H1 (cell line): ENCODE data around the gene PLXNA4. TPM values are rescaled to one million over a fixed set of nuclear protein-coding genes. Genes with fewer than 3 reads are reported as not detected.

ENCODE experiments used
- CTCF ChIA-PET: fragments of 300-600 bp; sonication (Branson Sonifier 250); formaldehyde crosslinking; loops from one replicate; lab custom pipeline; 2021; ENCODE audit not compliant: partially characterized antibody; lab: Charles Lee
- POLR2A ChIA-PET: fragments of 300-600 bp; sonication (Branson Sonifier 250); formaldehyde crosslinking; loops from one replicate; lab custom pipeline; 2021; ENCODE audit warnings: inconsistent platforms; ENCODE audit not compliant: partially characterized antibody; lab: Charles Lee
- DNase-seq, 2 experiments: peaks; one replicate each; pipeline versions ENCODE4 v3.0.0 to v3.0.0-alpha.2; 2010 to 2022; ENCODE audit warnings: low spot score in 2 of 2, low read depth in 1 of 2, mixed read lengths in 1 of 2
- FAIRE-seq: peaks from 2 replicates; lab custom pipeline; 2011; peaks lifted over from hg19 to GRCh38; lab: Jason Lieb, UNC
- H2AFZ ChIP-seq: 2 replicates; pipeline ENCODE4 v1.8.1; 2012; ENCODE audit warnings: low read length, inconsistent platforms
- H2AK5ac ChIP-seq: 2 replicates; pipeline ENCODE4 v1.6.1; 2013; ENCODE audit warnings: low read depth, low read length
- H2BK120ac ChIP-seq: replicated peaks from 2 replicates; pipeline ENCODE3; 2013; ENCODE audit warnings: low read depth, low read length, inconsistent platforms
- H2BK12ac ChIP-seq: 2 replicates; pipeline ENCODE4 v1.6.1; 2013; ENCODE audit warnings: low read depth, low read length
- H2BK15ac ChIP-seq: 2 replicates; pipeline ENCODE4 v1.6.1; 2013; ENCODE audit warnings: low read length
- H2BK20ac ChIP-seq: 2 replicates; pipeline ENCODE4 v1.6.1; 2013; ENCODE audit warnings: low read length
- H2BK5ac ChIP-seq: 2 replicates; pipeline ENCODE4 v1.6.1; 2013; ENCODE audit warnings: low read depth, low read length
- H3K14ac ChIP-seq: 2 replicates; pipeline ENCODE4 v1.6.1; 2013; ENCODE audit warnings: inconsistent platforms; ENCODE audit not compliant: insufficient read length
- H3K18ac ChIP-seq: 2 replicates; pipeline ENCODE4 v1.6.1; 2013; ENCODE audit warnings: low read length; ENCODE audit errors: extremely low read depth
- H3K23ac ChIP-seq: 2 replicates; pipeline ENCODE4 v1.6.1; 2013; ENCODE audit warnings: inconsistent platforms; ENCODE audit not compliant: insufficient read length
- H3K23me2 ChIP-seq: 2 replicates; pipeline ENCODE4 v1.6.1; 2013; ENCODE audit warnings: low read depth, low read length
- H3K27ac ChIP-seq: 2 replicates; pipeline ENCODE4 v1.6.1; 2011; ENCODE audit warnings: low read depth, low read length, inconsistent platforms
- H3K27me3 ChIP-seq, 4 experiments: replicated peaks in 1 of 4; 1 replicate in 1 of 4; 2 replicates in 3 of 4; pipeline versions ENCODE4 v1.6.1 to v1.8.1; 2011 to 2013; ENCODE audit warnings: low read length in 3 of 4, mild to moderate bottlenecking in 3 of 4, inconsistent platforms in 2 of 4, mixed read lengths in 2 of 4, moderate library complexity in 1 of 4; ENCODE audit not compliant: control insufficient read depth in 3 of 4, insufficient read depth in 3 of 4; ENCODE audit errors: extremely low read depth in 1 of 4
- H3K36me3 ChIP-seq, 4 experiments: 2 replicates each; pipeline versions ENCODE4 v1.6.1 to v1.8.1; 2011 to 2013; ENCODE audit warnings: mild to moderate bottlenecking in 4 of 4, low read length in 3 of 4, moderate library complexity in 2 of 4, control low read depth in 1 of 4, inconsistent platforms in 1 of 4; ENCODE audit not compliant: insufficient read depth in 4 of 4, control insufficient read depth in 2 of 4
- H3K4ac ChIP-seq: replicated peaks from 2 replicates; pipeline ENCODE3; 2013; ENCODE audit warnings: low read length, low read depth, mixed read lengths, inconsistent platforms; ENCODE audit not compliant: insufficient read length
- H3K4me1 ChIP-seq, 4 experiments: replicated peaks in 1 of 4; 1 replicate in 1 of 4; 2 replicates in 3 of 4; pipeline versions ENCODE4 v1.6.1 to v1.8.1; 2011 to 2013; ENCODE audit warnings: low read length in 3 of 4, inconsistent platforms in 2 of 4, mixed read lengths in 1 of 4; ENCODE audit not compliant: insufficient read depth in 4 of 4, control insufficient read depth in 3 of 4
- H3K4me2 ChIP-seq, 2 experiments: 2 replicates each; pipeline versions ENCODE4 v1.6.1 to v1.8.1; 2011 to 2013; ENCODE audit warnings: low read depth in 2 of 2, low read length in 2 of 2, control low read depth in 1 of 2, inconsistent platforms in 1 of 2, mild to moderate bottlenecking in 1 of 2; ENCODE audit not compliant: insufficient read depth in 1 of 2
- H3K4me3 ChIP-seq, 4 experiments: fragments of 200-600, 300-600 bp in 1 of 4; sonication (generic), shearing (Covaris generic), sonication (Bioruptor Twin) in 1 of 4; 2 replicates each; pipeline versions ENCODE4 v1.5.1 to v1.8.1; 2011 to 2016; ENCODE audit warnings: low read length in 4 of 4, low read depth in 3 of 4, control low read depth in 2 of 4, inconsistent platforms in 2 of 4, mild to moderate bottlenecking in 2 of 4, mixed read lengths in 1 of 4, moderate library complexity in 1 of 4; ENCODE audit not compliant: insufficient read depth in 2 of 4; ENCODE audit errors: extremely low read depth in 1 of 4
- H3K56ac ChIP-seq: replicated peaks from 2 replicates; pipeline ENCODE3; 2013; ENCODE audit warnings: low read depth, mild to moderate bottlenecking, mixed read lengths, low read length, inconsistent platforms; ENCODE audit not compliant: insufficient read length
- H3K79me1 ChIP-seq: 2 replicates; pipeline ENCODE4 v1.6.1; 2013; ENCODE audit warnings: low read depth, low read length, control low read depth
- H3K79me2 ChIP-seq, 2 experiments: 2 replicates each; pipeline versions ENCODE4 v1.6.1 to v1.8.1; 2012 to 2013; ENCODE audit warnings: low read length in 2 of 2, mild to moderate bottlenecking in 2 of 2, inconsistent platforms in 1 of 2; ENCODE audit not compliant: insufficient read depth in 2 of 2, control insufficient read depth in 1 of 2
- H3K9ac ChIP-seq, 4 experiments: replicated peaks in 1 of 4; 1 replicate in 1 of 4; 2 replicates in 3 of 4; pipeline versions ENCODE4 v1.6.1 to v1.8.1; 2011 to 2013; ENCODE audit warnings: low read depth in 3 of 4, low read length in 3 of 4, control low read depth in 2 of 4, mild to moderate bottlenecking in 2 of 4, moderate library complexity in 2 of 4, inconsistent platforms in 1 of 4; ENCODE audit errors: extremely low read depth in 1 of 4
- H3K9me3 ChIP-seq, 2 experiments: 2 replicates each; pipeline versions ENCODE4 v1.6.1 to v1.8.1; 2012 to 2013; ENCODE audit warnings: mild to moderate bottlenecking in 2 of 2, moderate library complexity in 2 of 2, control low read depth in 1 of 2, inconsistent platforms in 1 of 2, low read depth in 1 of 2, low read length in 1 of 2, mixed read lengths in 1 of 2; ENCODE audit not compliant: insufficient read depth in 2 of 2
- H4K20me1 ChIP-seq, 2 experiments: replicated peaks in 1 of 2; 2 replicates each; pipeline versions ENCODE3 to v1.8.1; 2011 to 2013; ENCODE audit warnings: inconsistent platforms in 2 of 2, low read length in 2 of 2, mild to moderate bottlenecking in 1 of 2; ENCODE audit not compliant: insufficient read depth in 2 of 2, control insufficient read depth in 1 of 2
- H4K5ac ChIP-seq: 2 replicates; pipeline ENCODE4 v1.6.1; 2013; ENCODE audit warnings: low read length, low read depth, mixed read lengths, inconsistent platforms; ENCODE audit not compliant: insufficient read length
- H4K8ac ChIP-seq: 2 replicates; pipeline ENCODE4 v1.8.0; 2013; ENCODE audit warnings: mild to moderate bottlenecking, moderate library complexity, low read length, inconsistent platforms; ENCODE audit not compliant: insufficient read depth; ENCODE audit errors: extremely low read depth
- H4K91ac ChIP-seq: replicated peaks from 2 replicates; pipeline ENCODE3; 2013; ENCODE audit warnings: low read length, mixed read lengths, inconsistent platforms; ENCODE audit not compliant: insufficient read length
- BCL11A ChIP-seq, 2 experiments: IDR thresholded peaks; one replicate each; pipeline ENCODE4 v1.6.1; 2011; ENCODE audit warnings: low read depth in 2 of 2, low read length in 2 of 2, mild to moderate bottlenecking in 2 of 2
- BRCA1 ChIP-seq: IDR thresholded peaks from 2 replicates; pipeline ENCODE4 v1.6.1; 2012; ENCODE audit warnings: low read depth, low read length, improper control_type of control experiment
- CBX5 ChIP-seq: fragments of 300-800, 300-1000 bp; sonication (generic); IDR thresholded peaks from 2 replicates; pipeline ENCODE4 v1.7.1; 2016; ENCODE audit warnings: antibody characterized with exemption, low read length, low read depth
- CBX8 ChIP-seq: fragments of 300-800, 300-1000 bp; sonication (generic); IDR thresholded peaks from 2 replicates; pipeline ENCODE4 v1.7.1; 2016; ENCODE audit warnings: low read depth, low read length, borderline replicate concordance
- CHD1 ChIP-seq: IDR thresholded peaks from 2 replicates; pipeline ENCODE4 v1.6.1; 2012; ENCODE audit warnings: low read depth, low read length, improper control_type of control experiment
- EZH2 ChIP-seq: fragments of 200-600 bp; sonication (generic); IDR thresholded peaks from 2 replicates; pipeline ENCODE4 v1.7.1; 2012; ENCODE audit warnings: low read depth, mild to moderate bottlenecking, moderate library complexity, low read length, inconsistent platforms; ENCODE audit not compliant: severe bottlenecking
- GABPA ChIP-seq: IDR thresholded peaks from 2 replicates; pipeline ENCODE4 v1.6.1; 2011; ENCODE audit warnings: mild to moderate bottlenecking, low read length, moderate library complexity, borderline replicate concordance; ENCODE audit not compliant: insufficient read depth
- KDM1A ChIP-seq: fragments of 200-600, 300-600 bp; sonication (generic); IDR thresholded peaks from 2 replicates; pipeline ENCODE4 v1.7.1; 2016; ENCODE audit warnings: mild to moderate bottlenecking, low read length, borderline replicate concordance
- PHF8 ChIP-seq: fragments of 200-600 bp; sonication (generic); conservative IDR thresholded peaks from 2 replicates; pipeline ENCODE4 v1.7.1; 2012; ENCODE audit warnings: low read depth, mild to moderate bottlenecking, inconsistent platforms, low read length, moderate library complexity
- POLR2AphosphoS5 ChIP-seq: IDR thresholded peaks from 2 replicates; pipeline ENCODE4 v1.6.1; 2011; ENCODE audit warnings: low read depth, low read length
- RBBP5 ChIP-seq: IDR thresholded peaks from 2 replicates; pipeline ENCODE4 v1.7.1; 2012; ENCODE audit warnings: low read depth, mild to moderate bottlenecking, inconsistent platforms, low read length, moderate library complexity, borderline replicate concordance
- RNF2 ChIP-seq: fragments of 200-900, 300-1000 bp; sonication (generic); IDR thresholded peaks from 2 replicates; pipeline ENCODE4 v1.7.1; 2016; ENCODE audit warnings: borderline replicate concordance, low read depth, mild to moderate bottlenecking, antibody characterized with exemption, low read length; ENCODE audit not compliant: poor library complexity, severe bottlenecking; ENCODE audit errors: missing control alignments
- SP4 ChIP-seq: IDR thresholded peaks from 2 replicates; pipeline ENCODE4 v1.6.1; 2012; ENCODE audit warnings: low read length, inconsistent platforms
- SRF ChIP-seq: IDR thresholded peaks from 2 replicates; pipeline ENCODE4 v1.6.1; 2011; ENCODE audit warnings: mild to moderate bottlenecking, low read depth, low read length, moderate library complexity
- TAF7 ChIP-seq: optimal IDR thresholded peaks from 2 replicates; pipeline ENCODE3; 2011; ENCODE audit warnings: low read depth, mild to moderate bottlenecking, inconsistent platforms, low read length, moderate library complexity, borderline replicate concordance
- WGBS, 2 experiments: shearing (Covaris generic) in 1 of 2; methylation state at CpG; one replicate each; pipeline versions ENCODE4 v1.1.6 to v1.1.7; 2013 to 2015; ENCODE audit warnings: low lambda C conversion rate in 2 of 2, mixed read lengths in 2 of 2, inconsistent platforms in 1 of 2, low coverage in 1 of 2, missing lambda C conversion rate in 1 of 2; ENCODE audit not compliant: insufficient replicate concordance in 2 of 2, insufficient coverage in 1 of 2, insufficient read length in 1 of 2; ENCODE audit errors: extremely low coverage in 1 of 2, missing lambda C conversion rate in 1 of 2; 5-methylcytosine and 5-hydroxymethylcytosine counted together
- polyA plus RNA-seq, 7 experiments: library from polyadenylated mRNA; depleted of rRNA in 3 of 7; stranded (reverse) in 5 of 7; unstranded in 2 of 7; fragments of >200 nt in 5 of 7; fragments of 200-250 nt in 2 of 7; gene quantifications; 1 replicate in 5 of 7; 2 replicates in 1 of 7; 4 replicates in 1 of 7; pipeline versions ENCODE4 v1.2.1 to v1.2.3, GENCODE V29; 2011 to 2013; ENCODE audit warnings: missing spikeins in 2 of 7, mixed read lengths in 2 of 7
- total RNA-seq: library from RNA; stranded (reverse); fragmentation: NEBNext Ultra II Directional; extraction: Animal tissue kit (Norgen Biotek cat#: 25700); gene quantifications from 2 replicates; pipeline ENCODE4 v1.2.1, GENCODE V29; 2021

Gene PLXNA4
- total and polyA plus RNA-seq, 2 of the 8 experiments (the other 6 are each of a cell fraction or from before 2014, with no cell fraction given): 0.76 to 0.79 TPM

- 87% methylated on average over 6 of the region's 6 CpGs; no CpG with 5 or more reads in 1 of the 2 experiments for WGBS, 2 experiments
- Histone ChIP-seq H2BK12ac (no peak overlapping the region), H3K9ac (no peak overlapping the region), H3K79me1 (no peaks in the 10 kb centered on the region), H2BK5ac (no peak overlapping the region), H4K20me1 (no peaks in the 10 kb centered on the region), H3K4me3 (no peak overlapping the region), H3K23me2 (no peaks in the 10 kb centered on the region), H3K4me2 (no peak overlapping the region), H2BK120ac (no peak overlapping the region), H4K91ac (no peak overlapping the region), H3K79me2 (no peaks in the 10 kb centered on the region), H3K14ac (no peak overlapping the region), H3K56ac (no peak overlapping the region), H3K36me3 (no peaks in the 10 kb centered on the region), H3K4me1 (peaks cover 0 to 5% (median 2%) of the 10 kb centered on the region in 4 experiments; a peak in 3 of 7 replicates), H3K18ac (no peak overlapping the region), H2AFZ (no peak overlapping the region), H3K27me3 (no peaks in the 10 kb centered on the region), H2AK5ac (no peak overlapping the region), H3K9me3 (no peaks in the 10 kb centered on the region), H2BK15ac (no peak overlapping the region), H4K8ac (no peak overlapping the region), H3K23ac (no peak overlapping the region), H2BK20ac (no peak overlapping the region), H4K5ac (no peak overlapping the region), H3K27ac (no peak overlapping the region), H3K4ac (no peak overlapping the region)
- FAIRE-seq (no peak), DNase-seq (no peak)
- ChIA-PET POLR2A (no interaction called here), CTCF (interaction anchor here (1.4 to 2.3 kb wide), 4 partner anchors 9 to 44 kb away, joined by 3 to 13 read pairs (median 5); no protein-coding TSS in a partner anchor)
- TF ChIP-seq SP4: no peak
- no peak for TF ChIP-seq BCL11A (IDR thresholded peaks at IDR 0.05; ENCODE audit: low read depth in 2 of 2, low read length in 2 of 2)
- TF ChIP-seq RNF2: no peak
- no peak for TF ChIP-seq KDM1A
- TF ChIP-seq POLR2AphosphoS5: no peak
- no peak for TF ChIP-seq PHF8
- no peak for TF ChIP-seq SRF
- no peak for TF ChIP-seq BRCA1
- no peak for TF ChIP-seq CBX5
- no peak for TF ChIP-seq CHD1
- TF ChIP-seq EZH2: no peak
- TF ChIP-seq TAF7: no peak
- no peak for TF ChIP-seq GABPA
- TF ChIP-seq CBX8: no peak
- no peak for TF ChIP-seq RBBP5
Measured at GRCh38 chr7:132214452-132214851, 361.8 kb downstream of the PLXNA4 start.
